Sigmoid colon (tissue), 7 donors: Measurements from ENCODE around the gene MAEA. TPM values are rescaled to one million over a fixed set of nuclear protein-coding genes. Genes with fewer than 3 reads are reported as not detected.

Experiments used
- DNase-seq: peaks from one replicate; pipeline ENCODE4 v3.0.0-alpha.2; 2019
- H3K27ac ChIP-seq, 4 donors: fragments of 200-600 bp; sonication (generic); one replicate each; pipeline ENCODE4 v1.5.1; 2016 to 2019; ENCODE audit warnings: mild to moderate bottlenecking in 1 of 4
- H3K27me3 ChIP-seq, 3 donors: fragments of 200-600 bp; sonication (generic); one replicate each; pipeline ENCODE4 v1.5.1; 2019; ENCODE audit warnings: mild to moderate bottlenecking in 1 of 3
- H3K36me3 ChIP-seq, 4 donors: fragments of 200-600 bp; sonication (generic); one replicate each; pipeline ENCODE4 v1.5.1; 2016 to 2019
- H3K4me1 ChIP-seq, 4 donors: fragments of 200-600 bp; sonication (generic); one replicate each; pipeline ENCODE4 v1.5.1; 2017 to 2019
- H3K4me3 ChIP-seq, 4 donors: fragments of 200-600 bp; sonication (generic); one replicate each; pipeline ENCODE4 v1.5.1; 2017 to 2019; ENCODE audit warnings: mild to moderate bottlenecking in 2 of 4, moderate library complexity in 1 of 4
- H3K9me3 ChIP-seq, 4 donors: fragments of 200-600 bp in 3 of 4; sonication (generic) in 3 of 4; one replicate each; pipeline versions ENCODE4 v1.5.1 to v1.6.1; 2013 to 2019
- EP300 ChIP-seq, 4 donors: sonication (generic); formaldehyde crosslinking; IDR thresholded peaks; one replicate each; pipeline ENCODE4 v1.6.1; 2017; ENCODE audit warnings: antibody characterized with exemption in 4 of 4
- POLR2A ChIP-seq, 2 donors: fragments of 450-650 bp; IDR thresholded peaks; one replicate each; pipeline ENCODE4 v1.6.1; 2016; ENCODE audit warnings: antibody characterized with exemption in 2 of 2, mild to moderate bottlenecking in 2 of 2, moderate library complexity in 2 of 2
- POLR2AphosphoS5 ChIP-seq, 4 donors: sonication (generic); formaldehyde crosslinking; IDR thresholded peaks; one replicate each; pipeline ENCODE4 v1.6.1; 2017; ENCODE audit warnings: antibody characterized with exemption in 4 of 4
- WGBS, 2 donors: extraction: QIAGEN DNeasy Blood & Tissue Kit; methylation state at CpG; one replicate each; pipeline ENCODE4 v1.1.7; 2013; 5-methylcytosine and 5-hydroxymethylcytosine counted together
- intact Hi-C: fragments of 100-400 bp; cut with DNase I; formaldehyde crosslinking; loops from one replicate; pipeline ENCODE4 v1.15.1; 2023
- polyA plus RNA-seq, 3 donors: library from polyadenylated mRNA; stranded (reverse); fragments of 200-250 nt; gene quantifications; one replicate each; pipeline ENCODE4 v1.2.3, GENCODE V29; 2013
- total RNA-seq, 4 donors: library from RNA; depleted of rRNA; stranded (reverse); fragments of >200 nt; gene quantifications; one replicate each; pipeline ENCODE4 v1.1.0, GENCODE V29; 2016
- TF ChIP-seq, protein P1 (sequence below), 4 experiments: fragments of 450-650 bp in 3 of 4; fragments of 200-600 bp in 1 of 4; IDR thresholded peaks; one replicate each; pipeline ENCODE4 v1.5.1; 2016 to 2019; ENCODE audit warnings: antibody characterized with exemption in 4 of 4, mild to moderate bottlenecking in 3 of 4, moderate library complexity in 2 of 4
- donor health status: healthy with polysubstance abuse.
- donor health status: Bipolar disorder and iron deficiency.
- donor health status: healthy.

Gene MAEA
- total and polyA plus RNA-seq, 7 donors = 44.2 to 89.8 (median 53.0) TPM

DNA sequence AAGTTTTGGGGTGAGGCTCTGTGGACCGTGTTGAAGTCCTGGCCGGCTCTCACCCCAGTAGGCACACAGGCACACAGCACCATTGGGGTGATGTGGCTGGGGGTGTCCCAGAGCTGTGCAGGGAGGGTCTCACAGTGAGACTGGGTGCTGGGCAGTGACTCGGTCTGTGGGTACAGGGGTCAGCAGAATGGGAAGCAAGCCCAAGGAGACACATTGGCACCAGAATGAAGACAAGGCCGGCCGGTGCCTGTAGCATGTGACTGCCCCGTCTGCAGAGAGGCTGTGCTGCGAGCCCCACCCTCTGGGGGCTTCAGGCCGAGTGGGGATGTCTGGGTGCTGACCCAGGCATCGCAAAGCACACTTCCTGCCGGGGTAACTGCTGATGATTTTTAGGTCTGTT is 5.2 kb downstream of the MAEA start:
- Histone ChIP-seq H3K4me3 (no peak overlapping the region), H3K27me3 (no peaks in the 10 kb centered on the region), H3K27ac (no peak overlapping the region), H3K36me3 (peaks cover 0 to 35% (median 6%) of the 10 kb centered on the region in 4 donors), H3K9me3 (no peaks in the 10 kb centered on the region), H3K4me1 (peaks cover 0 to 49% (median 43%) of the 10 kb centered on the region in 4 donors)
- TF ChIP-seq, protein P1, sequence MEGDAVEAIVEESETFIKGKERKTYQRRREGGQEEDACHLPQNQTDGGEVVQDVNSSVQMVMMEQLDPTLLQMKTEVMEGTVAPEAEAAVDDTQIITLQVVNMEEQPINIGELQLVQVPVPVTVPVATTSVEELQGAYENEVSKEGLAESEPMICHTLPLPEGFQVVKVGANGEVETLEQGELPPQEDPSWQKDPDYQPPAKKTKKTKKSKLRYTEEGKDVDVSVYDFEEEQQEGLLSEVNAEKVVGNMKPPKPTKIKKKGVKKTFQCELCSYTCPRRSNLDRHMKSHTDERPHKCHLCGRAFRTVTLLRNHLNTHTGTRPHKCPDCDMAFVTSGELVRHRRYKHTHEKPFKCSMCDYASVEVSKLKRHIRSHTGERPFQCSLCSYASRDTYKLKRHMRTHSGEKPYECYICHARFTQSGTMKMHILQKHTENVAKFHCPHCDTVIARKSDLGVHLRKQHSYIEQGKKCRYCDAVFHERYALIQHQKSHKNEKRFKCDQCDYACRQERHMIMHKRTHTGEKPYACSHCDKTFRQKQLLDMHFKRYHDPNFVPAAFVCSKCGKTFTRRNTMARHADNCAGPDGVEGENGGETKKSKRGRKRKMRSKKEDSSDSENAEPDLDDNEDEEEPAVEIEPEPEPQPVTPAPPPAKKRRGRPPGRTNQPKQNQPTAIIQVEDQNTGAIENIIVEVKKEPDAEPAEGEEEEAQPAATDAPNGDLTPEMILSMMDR (IDR thresholded peaks at IDR 0.05) = no peak
- no peak for TF ChIP-seq POLR2A (IDR thresholded peaks at IDR 0.05)
- no peak for TF ChIP-seq EP300 (IDR thresholded peaks at IDR 0.05)
- TF ChIP-seq POLR2AphosphoS5 (IDR thresholded peaks at IDR 0.05) = no peak
- 72 to 76% methylated on average over 10 of the region's 10 CpGs for WGBS, 2 donors
- peak; percentile 48 for DNase-seq
- intact Hi-C loops = no loop called here

DNA sequence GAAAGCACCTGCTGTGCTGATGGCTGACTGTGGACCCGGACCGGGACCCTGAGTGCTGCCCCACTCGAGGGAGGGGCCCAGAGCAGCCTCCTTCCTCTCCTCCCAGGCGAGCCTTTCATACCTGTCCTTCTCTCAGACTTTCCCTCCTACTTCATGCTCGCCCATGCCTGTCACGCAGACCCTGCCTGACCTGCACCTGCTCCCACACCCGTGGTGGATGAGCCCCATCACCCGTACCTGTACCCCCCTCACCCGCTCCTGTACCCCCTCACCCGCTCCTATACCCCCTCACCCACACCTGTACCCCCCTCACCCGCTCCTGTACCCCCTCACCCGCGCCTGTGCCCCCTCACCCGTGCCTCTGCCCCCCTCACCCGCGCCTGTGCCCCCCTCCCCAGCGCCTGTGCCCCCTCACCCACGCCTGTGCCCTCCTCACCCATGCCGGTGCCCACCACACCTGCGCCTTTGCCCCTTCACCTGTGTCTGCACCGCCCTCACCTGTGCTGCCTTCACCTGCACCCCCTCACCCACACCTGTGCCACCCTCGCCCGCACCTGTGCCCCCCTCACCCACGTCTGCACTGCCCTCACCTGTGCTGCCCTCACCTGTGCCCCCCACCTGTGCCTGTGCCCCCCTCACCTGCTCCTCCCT is 5.8 kb downstream of the MAEA start:
- peak; percentile 50 for DNase-seq
- WGBS, 2 donors = 86 to 89% methylated on average over 24 of the region's 24 CpGs
- Histone ChIP-seq H3K4me1 (peaks cover 0 to 50% (median 42%) of the 10 kb centered on the region in 4 donors), H3K4me3 (no peak overlapping the region), H3K27ac (no peak overlapping the region), H3K36me3 (peaks cover 0 to 42% (median 9%) of the 10 kb centered on the region in 4 donors), H3K27me3 (no peaks in the 10 kb centered on the region), H3K9me3 (no peaks in the 10 kb centered on the region)
- TF ChIP-seq EP300 (IDR thresholded peaks at IDR 0.05) (no peak), POLR2A (IDR thresholded peaks at IDR 0.05) (no peak), POLR2AphosphoS5 (IDR thresholded peaks at IDR 0.05) (no peak)
- TF ChIP-seq, protein P1 (IDR thresholded peaks at IDR 0.05) = no peak
- intact Hi-C loops = no loop called here

DNA sequence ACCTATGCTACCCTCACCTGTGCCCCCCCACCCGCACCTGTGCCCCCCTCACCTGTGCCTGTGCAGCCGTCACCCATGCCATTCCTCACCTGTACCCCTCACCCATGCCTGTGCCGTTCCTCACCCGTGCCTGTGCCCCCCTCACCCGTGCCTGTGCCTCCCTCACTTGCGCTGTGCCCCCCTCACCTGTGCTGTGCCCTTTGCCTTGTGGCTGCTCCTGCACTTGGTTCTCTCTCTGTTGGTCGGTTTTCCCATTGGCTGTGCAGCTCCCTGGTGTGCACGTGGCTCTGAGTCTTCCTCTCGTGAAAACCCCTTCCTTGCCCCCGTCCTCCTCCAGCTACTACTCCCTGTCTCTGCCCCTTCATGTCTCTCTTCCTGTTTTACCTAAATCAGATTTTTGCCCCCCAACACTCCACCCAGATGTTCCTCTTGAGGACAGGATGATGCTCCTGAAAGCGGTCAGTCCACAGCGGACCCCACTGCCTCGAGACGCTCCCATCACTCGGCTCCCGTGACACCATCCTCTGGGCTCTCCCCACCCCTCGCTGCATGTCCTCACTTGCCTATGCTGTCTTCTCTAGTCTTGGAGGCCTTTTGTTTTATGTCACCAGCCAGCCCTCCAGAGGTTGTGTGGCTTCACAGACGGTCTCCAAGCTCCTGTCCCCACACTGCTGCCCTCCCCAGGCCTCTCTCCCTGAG is 6.8 kb downstream of the MAEA start:
- no peak for TF ChIP-seq EP300 (IDR thresholded peaks at IDR 0.05)
- no peak for TF ChIP-seq POLR2AphosphoS5 (IDR thresholded peaks at IDR 0.05)
- TF ChIP-seq, protein P1 (IDR thresholded peaks at IDR 0.05) = no peak
- no peak for TF ChIP-seq POLR2A (IDR thresholded peaks at IDR 0.05)
- 91 to 93% methylated on average over 18 of the region's 18 CpGs for WGBS, 2 donors
- intact Hi-C loops = no loop called here
- H3K4me1 ChIP-seq = peaks cover 0 to 41% (median 33%) of the 10 kb centered on the region in 4 donors
- no peak overlapping the region for H3K4me3 ChIP-seq
- no peak overlapping the region for H3K27ac ChIP-seq
- no peaks in the 10 kb centered on the region for H3K27me3 ChIP-seq
- DNase-seq = peak; percentile 41
- H3K36me3 ChIP-seq = peaks cover 0 to 49% (median 9%) of the 10 kb centered on the region in 4 donors
- H3K9me3 ChIP-seq = no peaks in the 10 kb centered on the region

DNA sequence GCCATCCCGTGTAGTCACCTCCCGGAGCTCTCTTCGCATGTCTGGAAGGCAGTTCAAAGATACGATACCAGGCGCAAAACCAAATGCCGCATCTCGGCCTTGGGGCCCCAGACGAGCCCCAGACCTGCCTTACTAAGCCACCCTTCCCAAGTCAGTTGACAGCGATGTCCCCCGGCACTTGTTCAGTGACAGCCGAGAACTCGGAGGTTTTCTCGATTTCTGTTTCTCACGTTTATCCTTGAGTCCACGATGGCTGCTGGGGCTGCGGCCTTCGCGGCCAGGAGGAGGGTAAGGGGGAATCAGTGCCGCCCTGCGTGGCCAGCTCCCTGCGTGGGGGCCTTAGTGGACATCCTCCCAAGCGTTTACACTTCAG is 7.3 kb downstream of the MAEA start:
- DNase-seq = no peak
- H3K9me3 ChIP-seq = no peaks in the 10 kb centered on the region
- H3K27ac ChIP-seq = no peak overlapping the region
- no peak for TF ChIP-seq POLR2AphosphoS5 (IDR thresholded peaks at IDR 0.05)
- TF ChIP-seq, protein P1 (IDR thresholded peaks at IDR 0.05) = no peak
- no peak for TF ChIP-seq EP300 (IDR thresholded peaks at IDR 0.05)
- TF ChIP-seq POLR2A (IDR thresholded peaks at IDR 0.05) = no peak
- intact Hi-C loops = no loop called here
- H3K27me3 ChIP-seq = no peaks in the 10 kb centered on the region
- whole genome bisulfite sequencing, 2 donors = 91 to 94% methylated on average over 22 of the region's 22 CpGs
- H3K4me3 ChIP-seq = no peak overlapping the region
- peaks cover 0 to 49% (median 9%) of the 10 kb centered on the region in 4 donors for H3K36me3 ChIP-seq
- peaks cover 0 to 36% (median 27%) of the 10 kb centered on the region in 4 donors for H3K4me1 ChIP-seq
